NT2/D1 (cell line): ENCODE measurements around the gene NRTN.

Experiments used
- YY1 ChIP-seq: IDR thresholded peaks from 2 replicates; pipeline ENCODE4 v1.6.1; 2011; ENCODE audit not compliant: insufficient read length, insufficient read depth
- ZNF274 ChIP-seq: IDR thresholded peaks from 2 replicates; pipeline ENCODE4 v1.6.1; 2011; ENCODE audit warnings: mild to moderate bottlenecking, low read depth, low read length

- TF ChIP-seq YY1 (no peak), ZNF274 (no peak)
Measured at GRCh38 chr19:5877427-5877826, 72.6 kb downstream of the NRTN start.
